NT2/D1 (cell line): Measurements from ENCODE around the gene RTL1.

ENCODE experiments used
- DNase-seq: peaks from one replicate; pipeline ENCODE4 v3.0.0-alpha.2; 2011; ENCODE audit warnings: low read depth, low spot score
- H3K27me3 ChIP-seq: 2 replicates; pipeline ENCODE4 v1.6.0; 2011; ENCODE audit warnings: mild to moderate bottlenecking; ENCODE audit not compliant: insufficient read length, insufficient read depth
- H3K36me3 ChIP-seq: 2 replicates; pipeline ENCODE4 v1.6.1; 2011; ENCODE audit warnings: mild to moderate bottlenecking, low read length, mixed read lengths; ENCODE audit not compliant: insufficient read depth, insufficient read length
- H3K4me1 ChIP-seq: 2 replicates; pipeline ENCODE4 v1.5.1; 2011; ENCODE audit not compliant: insufficient read depth, insufficient read length
- H3K4me3 ChIP-seq: 2 replicates; pipeline ENCODE4 v1.5.1; 2011; ENCODE audit warnings: low read depth; ENCODE audit not compliant: insufficient read length
- H3K9ac ChIP-seq: 2 replicates; pipeline ENCODE4 v1.6.0; 2011; ENCODE audit warnings: low read depth; ENCODE audit not compliant: insufficient read length
- H3K9me3 ChIP-seq: 2 replicates; pipeline ENCODE4 v1.5.1; 2011; ENCODE audit warnings: mild to moderate bottlenecking, low read length; ENCODE audit not compliant: insufficient read depth
- SUZ12 ChIP-seq: IDR thresholded peaks from 2 replicates; pipeline ENCODE4 v1.6.1; 2011; ENCODE audit not compliant: insufficient read length, insufficient read depth; ENCODE audit errors: extremely low read depth
- YY1 ChIP-seq: IDR thresholded peaks from 2 replicates; pipeline ENCODE4 v1.6.1; 2011; ENCODE audit not compliant: insufficient read length, insufficient read depth
- ZNF274 ChIP-seq: IDR thresholded peaks from 2 replicates; pipeline ENCODE4 v1.6.1; 2011; ENCODE audit warnings: mild to moderate bottlenecking, low read depth, low read length

Gene RTL1

DNA sequence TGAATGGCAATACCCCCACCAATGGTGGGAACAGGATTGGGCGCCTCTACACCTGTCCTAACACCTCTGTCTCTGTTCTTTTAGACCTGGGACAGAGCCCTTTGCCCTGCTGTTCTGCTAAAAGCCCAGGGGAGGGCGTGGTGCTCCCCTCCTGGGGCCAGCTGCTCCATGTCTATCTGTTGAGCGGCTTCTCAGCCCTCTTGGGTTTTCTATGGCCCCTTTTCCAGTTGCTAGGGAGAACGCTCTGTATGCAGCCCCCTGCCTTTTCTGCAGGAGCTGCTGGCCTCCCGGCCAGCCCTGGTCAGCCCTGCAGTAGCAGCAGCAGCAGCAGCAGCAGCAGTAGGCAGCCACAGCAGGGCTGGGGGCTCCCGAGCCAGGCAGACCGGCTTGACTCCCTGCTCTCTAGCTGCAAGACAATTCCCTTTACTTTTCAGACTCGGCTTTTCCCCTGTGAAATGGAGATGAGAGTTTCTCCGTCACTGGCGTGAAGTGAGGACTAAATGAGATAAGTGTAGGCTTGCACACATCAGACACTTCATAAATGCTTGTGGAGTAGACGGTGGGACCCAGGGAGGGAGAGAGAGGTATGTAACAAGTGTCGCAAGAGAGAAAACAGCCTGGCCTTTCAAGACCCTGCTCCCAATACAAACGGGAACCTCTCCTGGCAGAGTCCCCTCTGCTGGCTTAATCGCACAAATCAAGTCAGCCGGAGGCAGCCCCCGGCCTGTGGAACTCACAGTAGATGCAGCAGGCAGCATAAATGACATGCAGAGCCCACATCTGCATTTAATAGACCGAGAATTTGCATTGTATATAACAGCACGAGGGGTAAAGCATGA is 1.0 kb downstream of the RTL1 start:
- Histone ChIP-seq H3K4me3 (no peak overlapping the region), H3K9ac (no peak overlapping the region), H3K9me3 (peaks cover 12% of the 10 kb centered on the region; the same call in 1 of the 2 replicates), H3K27me3 (peaks cover 9% of the 10 kb centered on the region), H3K36me3 (no peaks in the 10 kb centered on the region), H3K4me1 (peaks cover 10% of the 10 kb centered on the region)
- TF ChIP-seq YY1, result no peak
- TF ChIP-seq SUZ12, result no peak
- TF ChIP-seq ZNF274, result no peak
- no peak for DNase-seq

DNA sequence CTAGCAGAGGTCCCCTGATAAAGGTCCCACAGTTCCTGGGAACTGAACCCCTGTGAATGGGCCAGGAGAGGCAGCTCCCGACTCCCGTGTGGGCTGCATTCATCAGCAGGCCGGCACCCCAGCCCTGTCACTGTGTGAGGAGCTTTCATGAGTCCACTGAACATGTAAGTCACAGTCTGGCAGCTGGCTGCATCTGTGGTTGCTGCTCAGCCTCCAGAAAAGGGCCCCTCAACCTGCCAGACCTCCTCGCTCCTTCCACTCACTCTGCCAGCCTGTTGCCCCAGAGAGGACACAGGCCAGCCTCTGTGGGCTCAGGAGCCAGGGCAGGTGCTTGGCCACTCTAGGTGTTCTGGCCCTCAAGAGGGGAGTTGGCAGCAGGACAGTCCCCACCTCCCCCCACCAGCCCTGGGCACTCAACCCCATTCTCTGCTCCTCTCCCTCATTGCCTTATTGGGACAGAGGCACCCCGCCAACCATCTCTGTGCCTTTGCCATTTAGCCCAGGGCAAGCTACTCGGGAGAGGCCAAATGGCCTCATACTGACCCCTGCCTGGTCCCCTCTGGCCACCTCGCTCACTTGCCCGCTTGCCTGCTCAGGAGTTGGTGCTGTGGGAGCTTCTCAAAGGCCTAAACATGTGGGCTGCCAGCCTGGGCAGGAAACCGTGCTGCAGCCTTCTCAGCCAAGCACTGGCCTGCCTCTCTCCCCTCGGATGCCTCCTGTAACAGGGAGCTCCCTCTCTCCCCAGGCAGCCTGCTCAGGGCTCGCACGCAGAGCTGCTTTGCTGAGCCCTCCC is 1.9 kb downstream of the RTL1 start:
- Histone ChIP-seq H3K4me1 (peaks cover 10% of the 10 kb centered on the region), H3K4me3 (no peak overlapping the region), H3K9ac (no peak overlapping the region), H3K27me3 (peaks cover 9% of the 10 kb centered on the region), H3K36me3 (no peaks in the 10 kb centered on the region), H3K9me3 (peaks cover 12% of the 10 kb centered on the region; the same call in 1 of the 2 replicates)
- no peak for DNase-seq
- no peak for TF ChIP-seq YY1
- TF ChIP-seq SUZ12, result no peak
- no peak for TF ChIP-seq ZNF274

GRCh38 chr14:100900837-100901390 is 2.6 kb downstream of the RTL1 start:
- TF ChIP-seq YY1 (no peak), ZNF274 (no peak), SUZ12 (no peak)
- Histone ChIP-seq H3K9ac (no peak overlapping the region), H3K4me1 (peaks cover 10% of the 10 kb centered on the region), H3K36me3 (no peaks in the 10 kb centered on the region), H3K4me3 (peak overlapping the region; percentile 34), H3K27me3 (peaks cover 9% of the 10 kb centered on the region), H3K9me3 (peaks cover 12% of the 10 kb centered on the region; the same call in 1 of the 2 replicates)
- DNase-seq, result peak; percentile 44

DNA sequence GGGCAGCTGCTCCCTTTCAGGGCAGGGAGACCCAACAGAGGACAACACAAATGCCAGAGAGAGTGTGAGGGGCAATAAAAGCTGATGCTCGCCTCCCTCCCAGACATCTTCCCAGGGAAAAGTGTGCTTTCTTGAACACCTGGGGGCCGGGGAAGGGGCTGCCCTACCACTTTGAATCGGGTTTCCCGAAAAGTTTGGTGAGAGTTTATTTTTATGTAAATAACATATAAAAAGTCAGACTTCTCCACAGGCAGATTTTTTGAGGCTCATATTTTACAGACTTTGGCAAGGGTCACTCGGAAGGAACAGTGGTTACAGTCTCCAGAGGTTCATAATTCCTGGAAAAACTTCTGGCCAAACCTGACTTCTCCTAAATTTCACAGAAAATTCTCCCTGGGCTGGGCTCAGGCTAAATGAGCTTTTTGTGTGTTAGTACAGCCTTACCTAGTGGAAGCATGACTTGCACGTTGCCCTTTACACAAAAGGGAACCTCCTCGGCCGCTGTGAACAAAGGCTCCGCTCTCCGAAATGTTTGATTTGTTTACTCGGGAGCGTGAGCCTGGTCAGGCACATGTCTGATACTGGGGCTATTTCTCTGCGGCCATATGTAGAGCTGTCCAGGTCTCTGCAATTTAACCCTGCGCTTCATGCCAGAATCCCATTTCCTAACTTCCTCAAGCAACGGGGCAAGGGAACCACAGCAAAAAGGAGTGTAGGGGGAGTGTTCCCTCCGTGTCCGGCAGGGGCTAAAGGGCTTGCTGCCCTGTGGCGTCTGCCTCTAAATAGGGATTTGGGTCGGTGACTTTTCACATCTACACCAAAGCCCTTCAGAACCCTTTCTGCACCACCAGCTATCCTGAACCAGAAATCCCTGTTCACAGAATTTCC is 3.4 kb downstream of the RTL1 start:
- peak overlapping the region; percentile 70 for H3K9ac ChIP-seq
- peaks cover 12% of the 10 kb centered on the region; the same call in 1 of the 2 replicates for H3K9me3 ChIP-seq
- H3K4me3 ChIP-seq, result peak overlapping the region; percentile 34
- no peaks in the 10 kb centered on the region for H3K36me3 ChIP-seq
- TF ChIP-seq ZNF274 (no peak), SUZ12 (no peak), YY1 (no peak)
- H3K27me3 ChIP-seq, result peaks cover 2% of the 10 kb centered on the region
- H3K4me1 ChIP-seq, result peaks cover 10% of the 10 kb centered on the region
- DNase-seq, result no peak

GRCh38 chr14:100898935-100899883 is 4.3 kb downstream of the RTL1 start:
- H3K36me3 ChIP-seq, result no peaks in the 10 kb centered on the region
- no peaks in the 10 kb centered on the region for H3K27me3 ChIP-seq
- H3K4me1 ChIP-seq, result peaks cover 10% of the 10 kb centered on the region
- peak overlapping the region; percentile 70 for H3K9ac ChIP-seq
- no peak for DNase-seq
- TF ChIP-seq SUZ12, result no peak
- TF ChIP-seq YY1, result no peak
- no peak for TF ChIP-seq ZNF274
- H3K9me3 ChIP-seq, result peaks cover 12% of the 10 kb centered on the region; the same call in 1 of the 2 replicates
- H3K4me3 ChIP-seq, result no peak overlapping the region

GRCh38 chr14:100898465-100898864 is 5.1 kb downstream of the RTL1 start:
- no peaks in the 10 kb centered on the region for H3K36me3 ChIP-seq
- H3K9ac ChIP-seq, result no peak overlapping the region
- H3K9me3 ChIP-seq, result peaks cover 12% of the 10 kb centered on the region; the same call in 1 of the 2 replicates
- H3K4me3 ChIP-seq, result no peak overlapping the region
- peaks cover 10% of the 10 kb centered on the region for H3K4me1 ChIP-seq
- H3K27me3 ChIP-seq, result no peaks in the 10 kb centered on the region
- DNase-seq, result no peak
- TF ChIP-seq YY1, result no peak
- no peak for TF ChIP-seq ZNF274
- TF ChIP-seq SUZ12, result no peak
